ENCODE data around the gene CACNG8.

DNA sequence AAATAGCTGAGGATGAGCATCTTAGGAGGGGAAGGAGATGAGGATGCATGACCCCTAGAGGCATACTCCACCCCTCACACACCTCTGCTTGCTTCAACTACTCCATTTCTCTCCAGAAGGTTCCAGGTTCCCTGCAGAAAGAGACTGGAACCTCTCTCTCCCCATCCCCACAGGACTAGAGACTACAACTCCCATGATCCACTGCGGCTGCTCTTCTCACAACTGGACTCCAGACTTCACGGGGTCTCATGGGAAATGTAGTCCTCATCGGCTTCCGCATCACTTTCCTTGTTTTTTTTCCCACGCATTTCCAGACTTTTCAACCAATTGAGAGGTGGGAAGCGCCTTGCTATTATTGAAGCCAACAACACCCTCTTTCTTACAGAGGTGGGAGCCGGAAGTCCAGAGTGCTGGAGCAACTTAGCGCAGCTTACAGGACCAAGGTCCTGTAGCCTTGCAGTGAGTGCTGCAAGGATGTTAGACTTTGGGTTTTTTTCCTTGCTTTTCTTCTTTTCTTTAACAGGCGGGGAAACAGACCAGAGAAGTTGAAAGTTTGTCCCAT is 14.8 kb downstream of the CACNG8 start:
- TF ChIP-seq, protein P1, sequence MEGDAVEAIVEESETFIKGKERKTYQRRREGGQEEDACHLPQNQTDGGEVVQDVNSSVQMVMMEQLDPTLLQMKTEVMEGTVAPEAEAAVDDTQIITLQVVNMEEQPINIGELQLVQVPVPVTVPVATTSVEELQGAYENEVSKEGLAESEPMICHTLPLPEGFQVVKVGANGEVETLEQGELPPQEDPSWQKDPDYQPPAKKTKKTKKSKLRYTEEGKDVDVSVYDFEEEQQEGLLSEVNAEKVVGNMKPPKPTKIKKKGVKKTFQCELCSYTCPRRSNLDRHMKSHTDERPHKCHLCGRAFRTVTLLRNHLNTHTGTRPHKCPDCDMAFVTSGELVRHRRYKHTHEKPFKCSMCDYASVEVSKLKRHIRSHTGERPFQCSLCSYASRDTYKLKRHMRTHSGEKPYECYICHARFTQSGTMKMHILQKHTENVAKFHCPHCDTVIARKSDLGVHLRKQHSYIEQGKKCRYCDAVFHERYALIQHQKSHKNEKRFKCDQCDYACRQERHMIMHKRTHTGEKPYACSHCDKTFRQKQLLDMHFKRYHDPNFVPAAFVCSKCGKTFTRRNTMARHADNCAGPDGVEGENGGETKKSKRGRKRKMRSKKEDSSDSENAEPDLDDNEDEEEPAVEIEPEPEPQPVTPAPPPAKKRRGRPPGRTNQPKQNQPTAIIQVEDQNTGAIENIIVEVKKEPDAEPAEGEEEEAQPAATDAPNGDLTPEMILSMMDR (IDR thresholded peaks at IDR 0.05) = no peak
- no peak for TF ChIP-seq POLR2A (IDR thresholded peaks at IDR 0.05)

Data from thyroid gland (tissue), 4 donors.